ENCODE measurements around the gene GPC1.

GPC1 gene

DNA sequence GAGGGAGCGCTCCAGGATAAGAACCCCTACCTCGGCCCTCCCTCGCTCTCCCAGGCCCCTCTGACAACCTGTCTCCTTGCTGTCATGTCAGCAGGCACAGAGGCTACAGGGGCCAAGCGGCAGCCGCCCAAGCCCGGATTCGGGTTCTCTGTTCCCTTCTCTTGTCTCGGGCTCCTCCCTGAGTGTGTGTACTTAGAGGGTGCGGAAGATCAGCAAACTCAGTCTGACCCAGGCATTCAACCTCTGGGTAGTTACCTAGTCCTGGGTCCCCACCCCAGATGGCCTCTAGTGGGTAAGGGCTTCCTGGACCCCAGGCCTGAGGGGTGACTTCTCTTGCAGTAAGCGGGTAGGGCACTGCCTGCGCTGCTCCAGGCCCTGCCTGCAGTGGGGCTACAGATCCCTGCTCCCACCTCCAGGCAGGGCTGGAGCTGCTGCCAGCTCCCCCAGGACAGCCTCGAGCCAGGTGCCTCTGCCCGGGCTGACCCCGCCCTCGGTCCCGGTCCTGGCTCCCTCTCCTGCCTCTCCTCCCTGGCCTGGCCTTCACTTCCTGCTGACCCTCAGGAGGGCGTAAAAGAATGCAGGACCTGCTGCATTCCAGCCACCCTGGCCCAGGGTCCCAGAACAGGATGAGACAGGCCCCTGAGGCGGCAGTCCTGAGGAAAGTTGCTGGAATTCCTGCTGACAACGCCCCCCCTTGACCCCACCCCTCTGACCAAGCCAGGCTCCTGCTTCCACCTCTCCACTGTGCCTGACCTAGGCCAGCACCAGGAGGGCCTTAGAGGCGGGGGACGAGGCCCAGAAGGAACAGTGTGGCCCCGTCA lies 22.0 kb downstream of the GPC1 start:
- 87% methylated on average over 19 of the region's 22 CpGs for WGBS (ENCODE audit: insufficient coverage)
- Histone ChIP-seq H3K36me3 (ENCODE audit: control insufficient read depth in 4 of 4, insufficient read depth in 4 of 4, low read length in 3 of 4) (no peaks in the 10 kb centered on the region), H3K27ac (ENCODE audit: insufficient read depth in 1 of 2, low read depth in 1 of 2, low read length in 2 of 2, poor library complexity in 1 of 2, severe bottlenecking in 2 of 2) (no peak overlapping the region), H3K4me1 (ENCODE audit: control extremely low read depth in 1 of 4, control insufficient read depth in 4 of 4, insufficient read depth in 4 of 4, low read length in 3 of 4) (peaks cover 0 to 15% (median 7%) of the 10 kb centered on the region in 4 experiments), H3K27me3 (replicated peaks in 2 of 5; ENCODE audit: control insufficient read depth in 4 of 5, insufficient read depth in 5 of 5, low read length in 4 of 5) (peaks cover 0 to 56% (median 25%) of the 10 kb centered on the region in 5 experiments), H3K4me3 (ENCODE audit: control insufficient read depth in 1 of 7, extremely low read depth in 1 of 7, insufficient read depth in 4 of 7, low read depth in 2 of 7, low read length in 6 of 7) (no peak overlapping the region), H3K9me3 (ENCODE audit: control extremely low read depth in 1 of 5, control insufficient read depth in 4 of 5, insufficient read depth in 2 of 5, low read depth in 1 of 5, low read length in 4 of 5) (no peaks in the 10 kb centered on the region)
- DNase-seq, result no peak
- CTCF ChIA-PET, result interaction anchor here (0.6 to 1.6 kb wide), 2 partner anchors 18 to 230 kb away, joined by 3 read pairs; no protein-coding TSS in a partner anchor
- POLR2A ChIA-PET, result no interaction called here

DNA sequence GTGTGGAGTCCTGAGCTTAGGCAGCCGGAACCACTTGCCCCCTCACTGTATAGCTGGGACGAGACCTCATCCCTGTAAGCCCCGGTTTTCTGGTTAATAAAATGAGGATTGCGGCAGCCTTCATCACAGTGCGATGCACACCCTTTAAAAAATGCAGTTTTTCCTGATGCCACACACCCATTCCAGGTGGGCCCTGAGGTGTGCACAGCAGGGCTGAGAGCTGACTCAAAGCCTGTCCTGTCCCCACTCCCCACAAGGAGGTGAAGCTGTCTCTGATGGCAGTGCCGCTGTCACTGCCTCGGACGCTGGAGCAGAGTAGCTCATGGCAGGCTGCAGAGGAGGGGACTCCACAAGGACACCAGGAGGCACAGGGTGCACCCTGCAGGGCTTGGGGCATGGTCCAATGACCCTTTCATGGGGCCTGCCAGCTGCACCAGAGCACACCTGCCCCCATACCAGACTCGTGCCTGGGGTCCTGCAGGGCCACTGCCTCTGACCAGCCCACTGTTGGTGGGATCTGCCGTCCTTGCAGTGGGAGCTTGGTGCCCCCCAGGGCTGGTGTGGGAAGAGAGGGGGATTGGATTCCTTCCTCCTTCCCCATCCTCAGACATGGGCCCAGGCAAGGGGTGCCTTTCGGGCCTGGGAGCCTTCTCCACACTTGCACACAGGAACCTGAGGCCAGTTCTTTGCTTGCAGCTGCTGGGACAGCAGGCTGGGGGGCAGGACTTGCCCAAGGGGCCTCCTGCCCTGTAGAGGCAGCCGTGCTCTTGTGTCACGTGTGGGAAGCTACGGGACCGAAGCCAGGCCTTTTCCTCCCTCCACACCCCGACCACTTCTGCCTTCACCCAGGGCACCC lies 22.8 kb downstream of the GPC1 start:
- 83% methylated on average over 11 of the region's 16 CpGs for WGBS (ENCODE audit: insufficient coverage)
- CTCF ChIA-PET, result interaction anchor here (0.6 kb wide), 1 partner anchor 230 kb away, joined by 3 read pairs; no protein-coding TSS in a partner anchor
- H3K36me3 ChIP-seq (ENCODE audit: control insufficient read depth in 4 of 4, insufficient read depth in 4 of 4, low read length in 3 of 4), result no peaks in the 10 kb centered on the region

DNA sequence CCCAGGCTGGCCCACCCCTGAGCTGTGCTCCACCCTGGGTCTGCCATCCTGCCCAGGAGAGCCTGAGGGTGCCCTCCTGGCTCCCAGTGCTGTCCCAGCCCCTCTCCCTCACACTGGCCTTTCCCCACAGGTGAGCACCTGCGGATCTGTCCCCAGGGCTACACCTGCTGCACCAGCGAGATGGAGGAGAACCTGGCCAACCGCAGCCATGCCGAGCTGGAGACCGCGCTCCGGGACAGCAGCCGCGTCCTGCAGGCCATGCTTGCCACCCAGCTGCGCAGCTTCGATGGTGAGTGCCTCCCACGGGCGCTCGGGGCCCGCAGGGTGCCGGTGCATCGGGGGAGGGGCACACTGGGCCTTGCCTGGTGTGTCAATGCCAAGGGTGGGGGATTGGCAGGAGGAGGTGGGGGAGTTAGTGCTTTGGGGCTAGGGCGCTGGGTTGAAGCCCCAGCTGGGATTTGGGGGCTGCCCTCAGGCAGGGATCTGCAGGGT lies 23.5 kb downstream of the GPC1 start:
- H3K36me3 ChIP-seq (ENCODE audit: control insufficient read depth in 4 of 4, insufficient read depth in 4 of 4, low read length in 3 of 4), result no peaks in the 10 kb centered on the region
- H3K4me1 ChIP-seq (ENCODE audit: control extremely low read depth in 1 of 4, control insufficient read depth in 4 of 4, insufficient read depth in 4 of 4, low read length in 3 of 4), result peaks cover 0 to 8% (median 3%) of the 10 kb centered on the region in 4 experiments
- DNase-seq, result no peak
- 97% methylated on average over 18 of the region's 18 CpGs for WGBS (ENCODE audit: insufficient coverage)
- POLR2A ChIA-PET, result no interaction called here
- CTCF ChIA-PET, result no interaction called here
- no peak overlapping the region for H3K27ac ChIP-seq (ENCODE audit: insufficient read depth in 1 of 2, low read depth in 1 of 2, low read length in 2 of 2, poor library complexity in 1 of 2, severe bottlenecking in 2 of 2)
- H3K27me3 ChIP-seq (replicated peaks in 2 of 5; ENCODE audit: control insufficient read depth in 4 of 5, insufficient read depth in 5 of 5, low read length in 4 of 5), result peaks cover 0 to 45% (median 25%) of the 10 kb centered on the region in 5 experiments
- H3K4me3 ChIP-seq (ENCODE audit: control insufficient read depth in 1 of 7, extremely low read depth in 1 of 7, insufficient read depth in 4 of 7, low read depth in 2 of 7, low read length in 6 of 7), result no peak overlapping the region
- no peaks in the 10 kb centered on the region for H3K9me3 ChIP-seq (ENCODE audit: control extremely low read depth in 1 of 5, control insufficient read depth in 4 of 5, insufficient read depth in 2 of 5, low read depth in 1 of 5, low read length in 4 of 5)

More for the DNA sequence above, 22.8 kb downstream of the GPC1 start:
- peaks cover 0 to 49% (median 25%) of the 10 kb centered on the region in 5 experiments for H3K27me3 ChIP-seq (replicated peaks in 2 of 5; ENCODE audit: control insufficient read depth in 4 of 5, insufficient read depth in 5 of 5, low read length in 4 of 5)
- H3K9me3 ChIP-seq (ENCODE audit: control extremely low read depth in 1 of 5, control insufficient read depth in 4 of 5, insufficient read depth in 2 of 5, low read depth in 1 of 5, low read length in 4 of 5), result no peaks in the 10 kb centered on the region
- DNase-seq, result no peak
- peaks cover 0 to 11% (median 3%) of the 10 kb centered on the region in 4 experiments for H3K4me1 ChIP-seq (ENCODE audit: control extremely low read depth in 1 of 4, control insufficient read depth in 4 of 4, insufficient read depth in 4 of 4, low read length in 3 of 4)
- no peak overlapping the region for H3K4me3 ChIP-seq (ENCODE audit: control insufficient read depth in 1 of 7, extremely low read depth in 1 of 7, insufficient read depth in 4 of 7, low read depth in 2 of 7, low read length in 6 of 7)
- H3K27ac ChIP-seq (ENCODE audit: insufficient read depth in 1 of 2, low read depth in 1 of 2, low read length in 2 of 2, poor library complexity in 1 of 2, severe bottlenecking in 2 of 2), result no peak overlapping the region
- POLR2A ChIA-PET, result no interaction called here

DNA sequence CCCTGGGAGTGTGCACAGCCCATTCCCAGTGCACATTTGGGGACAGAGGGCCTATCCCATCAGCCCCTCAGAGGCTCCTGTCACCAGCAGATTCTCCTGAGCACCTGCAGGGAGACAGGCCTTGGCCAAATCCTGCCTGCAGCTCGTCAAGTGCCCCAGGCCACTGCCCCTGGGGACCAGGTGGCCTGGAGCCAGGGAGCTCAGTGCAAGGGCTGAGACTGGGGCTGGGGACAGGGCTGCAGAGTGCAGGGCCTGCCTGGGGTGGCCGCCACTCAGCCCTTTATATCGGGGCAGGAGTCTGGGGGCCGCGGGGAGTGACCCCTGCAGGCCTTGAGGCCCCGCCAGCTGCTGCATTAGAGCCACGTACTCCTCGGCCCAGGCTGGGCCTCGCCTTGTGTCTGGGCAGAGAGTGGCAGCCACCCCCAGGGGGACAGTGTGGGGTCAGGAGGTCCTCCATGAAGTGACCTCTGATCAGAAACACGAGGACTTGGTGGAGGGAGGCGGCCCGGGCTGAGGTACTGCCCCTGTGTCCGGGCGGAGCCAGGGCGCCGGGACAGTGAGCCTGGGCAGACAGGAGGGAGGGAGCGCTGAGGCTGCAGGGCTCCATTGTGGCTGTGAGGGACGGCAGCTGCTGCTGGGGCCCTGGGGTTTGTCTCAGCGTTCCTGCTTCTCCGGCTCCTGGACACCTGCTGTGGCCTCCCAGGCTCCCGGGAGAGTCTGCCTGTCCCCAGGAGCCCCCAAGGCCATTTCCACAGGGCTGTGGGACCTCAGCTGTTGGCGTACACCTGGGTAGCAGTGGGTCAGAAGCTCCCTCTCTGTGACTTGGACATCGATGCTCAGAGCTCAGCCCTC lies 24.2 kb downstream of the GPC1 start:
- H3K36me3 ChIP-seq (ENCODE audit: control insufficient read depth in 4 of 4, insufficient read depth in 4 of 4, low read length in 3 of 4), result no peaks in the 10 kb centered on the region
- peaks cover 0 to 4% (median under 1%) of the 10 kb centered on the region in 4 experiments for H3K4me1 ChIP-seq (ENCODE audit: control extremely low read depth in 1 of 4, control insufficient read depth in 4 of 4, insufficient read depth in 4 of 4, low read length in 3 of 4)
- POLR2A ChIA-PET, result no interaction called here
- H3K27ac ChIP-seq (ENCODE audit: insufficient read depth in 1 of 2, low read depth in 1 of 2, low read length in 2 of 2, poor library complexity in 1 of 2, severe bottlenecking in 2 of 2), result no peak overlapping the region
- DNase-seq, result no peak
- H3K27me3 ChIP-seq (replicated peaks in 2 of 5; ENCODE audit: control insufficient read depth in 4 of 5, insufficient read depth in 5 of 5, low read length in 4 of 5), result peaks cover 0 to 38% (median 21%) of the 10 kb centered on the region in 5 experiments
- 87% methylated on average over 22 of the region's 23 CpGs for WGBS (ENCODE audit: insufficient coverage)
- H3K4me3 ChIP-seq (ENCODE audit: control insufficient read depth in 1 of 7, extremely low read depth in 1 of 7, insufficient read depth in 4 of 7, low read depth in 2 of 7, low read length in 6 of 7), result no peak overlapping the region
- H3K9me3 ChIP-seq (ENCODE audit: control extremely low read depth in 1 of 5, control insufficient read depth in 4 of 5, insufficient read depth in 2 of 5, low read depth in 1 of 5, low read length in 4 of 5), result no peaks in the 10 kb centered on the region
- CTCF ChIA-PET, result no interaction called here

DNA sequence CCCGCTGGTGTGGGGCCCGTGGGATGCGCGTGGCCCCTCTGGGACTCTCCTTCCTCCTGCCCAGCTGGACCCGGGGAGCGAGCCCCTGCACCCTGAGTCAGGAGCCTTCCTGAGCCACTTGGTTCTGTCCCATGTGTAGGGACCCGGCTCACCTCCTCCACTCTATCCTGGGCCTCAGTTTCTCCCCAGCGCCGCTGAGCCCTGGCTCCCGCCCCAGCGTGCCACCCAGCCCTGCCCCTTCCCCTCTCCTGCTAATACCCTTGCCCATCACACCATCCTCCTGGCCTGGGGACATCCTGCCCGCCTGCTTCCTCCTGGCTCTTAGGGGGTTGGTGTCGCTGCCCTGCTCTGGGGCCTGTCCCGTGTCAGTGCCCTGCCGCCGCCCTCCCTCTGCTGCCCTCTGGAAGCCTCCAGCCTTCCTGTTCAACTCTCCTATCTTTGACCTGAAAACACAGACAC lies 24.8 kb downstream of the GPC1 start:
- Histone ChIP-seq H3K4me3 (ENCODE audit: control insufficient read depth in 1 of 7, extremely low read depth in 1 of 7, insufficient read depth in 4 of 7, low read depth in 2 of 7, low read length in 6 of 7) (no peak overlapping the region), H3K4me1 (ENCODE audit: control extremely low read depth in 1 of 4, control insufficient read depth in 4 of 4, insufficient read depth in 4 of 4, low read length in 3 of 4) (peaks cover 0 to 4% (median under 1%) of the 10 kb centered on the region in 4 experiments), H3K36me3 (ENCODE audit: control insufficient read depth in 4 of 4, insufficient read depth in 4 of 4, low read length in 3 of 4) (no peaks in the 10 kb centered on the region), H3K27me3 (replicated peaks in 2 of 5; ENCODE audit: control insufficient read depth in 4 of 5, insufficient read depth in 5 of 5, low read length in 4 of 5) (peaks cover 0 to 31% (median 15%) of the 10 kb centered on the region in 5 experiments), H3K27ac (ENCODE audit: insufficient read depth in 1 of 2, low read depth in 1 of 2, low read length in 2 of 2, poor library complexity in 1 of 2, severe bottlenecking in 2 of 2) (no peak overlapping the region), H3K9me3 (ENCODE audit: control extremely low read depth in 1 of 5, control insufficient read depth in 4 of 5, insufficient read depth in 2 of 5, low read depth in 1 of 5, low read length in 4 of 5) (no peaks in the 10 kb centered on the region)
- POLR2A ChIA-PET, result no interaction called here
- WGBS (ENCODE audit: insufficient coverage), result 96% methylated on average over 14 of the region's 16 CpGs
- DNase-seq, result no peak
- CTCF ChIA-PET, result no interaction called here

DNA sequence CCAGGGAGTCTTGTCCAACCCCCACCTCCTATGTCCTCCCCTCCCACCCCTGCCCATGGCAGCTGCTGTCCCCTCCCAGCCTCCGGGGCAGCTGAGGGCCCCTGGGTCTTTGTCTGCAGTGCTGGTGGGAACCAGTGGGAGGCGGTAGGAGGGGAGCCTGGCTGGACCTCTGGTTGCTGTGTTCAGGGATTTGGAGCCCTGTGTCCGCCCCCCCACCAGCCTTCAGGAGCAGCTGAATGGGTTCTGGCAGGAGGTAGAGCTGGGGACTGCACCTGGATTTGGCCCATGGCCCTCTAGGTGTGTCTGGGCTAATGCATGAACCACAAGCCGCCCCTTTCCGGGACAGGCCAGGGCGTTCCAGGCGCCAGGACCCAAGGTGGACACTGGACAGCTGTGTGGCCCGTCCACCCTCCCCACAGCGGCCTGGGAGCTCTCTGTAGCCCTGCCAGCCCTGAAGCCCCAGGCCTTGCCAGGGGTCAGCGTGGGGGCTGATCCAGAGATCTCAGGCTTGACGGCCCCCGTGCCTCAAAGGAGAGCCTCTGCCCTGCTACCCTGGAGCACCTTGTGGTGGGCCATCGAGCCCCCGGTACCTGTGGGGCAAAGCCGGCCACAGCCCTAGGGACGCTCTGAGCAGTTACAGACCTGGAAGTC lies 25.4 kb downstream of the GPC1 start:
- ChIA-PET POLR2A (no interaction called here), CTCF (no interaction called here)
- Histone ChIP-seq H3K4me3 (ENCODE audit: control insufficient read depth in 1 of 7, extremely low read depth in 1 of 7, insufficient read depth in 4 of 7, low read depth in 2 of 7, low read length in 6 of 7) (no peak overlapping the region), H3K27me3 (replicated peaks in 2 of 5; ENCODE audit: control insufficient read depth in 4 of 5, insufficient read depth in 5 of 5, low read length in 4 of 5) (peaks cover 0 to 25% (median 12%) of the 10 kb centered on the region in 5 experiments), H3K4me1 (ENCODE audit: control extremely low read depth in 1 of 4, control insufficient read depth in 4 of 4, insufficient read depth in 4 of 4, low read length in 3 of 4) (no peaks in the 10 kb centered on the region), H3K9me3 (ENCODE audit: control extremely low read depth in 1 of 5, control insufficient read depth in 4 of 5, insufficient read depth in 2 of 5, low read depth in 1 of 5, low read length in 4 of 5) (no peaks in the 10 kb centered on the region), H3K36me3 (ENCODE audit: control insufficient read depth in 4 of 4, insufficient read depth in 4 of 4, low read length in 3 of 4) (no peaks in the 10 kb centered on the region), H3K27ac (ENCODE audit: insufficient read depth in 1 of 2, low read depth in 1 of 2, low read length in 2 of 2, poor library complexity in 1 of 2, severe bottlenecking in 2 of 2) (no peak overlapping the region)
- DNase-seq, result no peak
- WGBS (ENCODE audit: insufficient coverage), result 98% methylated on average over 14 of the region's 16 CpGs

Measured in common myeloid progenitor, CD34-positive (primary cell).